HG02798 (cell line): ENCODE data around the gene GPS1.
A peak's percentile ranks its signal among the peaks of the same experiment; 100 is the strongest.

Experiments
- ATAC-seq: cut with Tn5 transposase; IDR thresholded peaks from one replicate; pipeline ENCODE4 v1.9.1; 2021; ENCODE audit warnings: mild to moderate bottlenecking; ENCODE audit not compliant: unreplicated experiment, poor library complexity

The GPS1 gene

GRCh38 chr17:82098169-82098938, 46.7 kb downstream of the GPS1 start, which contains the start of gene FASN:
TSS of gene FASN (minus strand) at chr17:82098236. CDS start at chr17:82096445, 1,791 bp downstream.
- peak; percentile 71 for ATAC-seq

GRCh38 chr17:82098939-82099763, 47.5 kb downstream of the GPS1 start:
- peak; percentile 8 for ATAC-seq

GRCh38 chr17:82100502-82101298, 49.0 kb downstream of the GPS1 start:
- ATAC-seq, result no peak

- ATAC-seq, result no peak
Measured at GRCh38 chr17:82101301-82101715, 49.6 kb downstream of the GPS1 start.

GRCh38 chr17:82101767-82102679, 50.3 kb downstream of the GPS1 start:
- no peak for ATAC-seq

- ATAC-seq, result no peak
Measured at GRCh38 chr17:82103553-82104451, 52.1 kb downstream of the GPS1 start.

GRCh38 chr17:82104797-82105416, 53.2 kb downstream of the GPS1 start:
- ATAC-seq, result no peak

GRCh38 chr17:82105417-82105881, 53.8 kb downstream of the GPS1 start:
- ATAC-seq, result no peak

GRCh38 chr17:82105882-82106687, 54.4 kb downstream of the GPS1 start:
- ATAC-seq, result peak; percentile 81

- ATAC-seq, result peak; percentile 1
Measured at GRCh38 chr17:82106688-82107305, 55.1 kb downstream of the GPS1 start.
